HEK293 (cell line): ENCODE results near the gene FFAR4.

Experiments used
- KLF8 ChIP-seq: fragments of 450-650 bp; formaldehyde crosslinking; IDR thresholded peaks from 2 replicates; pipeline ENCODE4 v1.5.1; 2016; ENCODE audit warnings: missing biosample characterization, missing genetic modification characterization
- TF ChIP-seq, protein P1 (sequence below): fragments of 450-650 bp; formaldehyde crosslinking; IDR thresholded peaks from 2 replicates; pipeline ENCODE4 v1.5.1; 2017; ENCODE audit warnings: missing biosample characterization, missing genetic modification characterization
- TF ChIP-seq, protein P2 (sequence below): fragments of 450-650 bp; formaldehyde crosslinking; IDR thresholded peaks from 2 replicates; pipeline ENCODE4 v1.5.1; 2016; ENCODE audit warnings: missing biosample characterization, missing genetic modification characterization, borderline replicate concordance
- TF ChIP-seq, protein P3 (sequence below): fragments of 450-650 bp; formaldehyde crosslinking; IDR thresholded peaks from 2 replicates; pipeline ENCODE4 v1.5.1; 2016; ENCODE audit warnings: missing biosample characterization, missing genetic modification characterization
- TF ChIP-seq, protein P4 (sequence below): fragments of 450-650 bp; formaldehyde crosslinking; IDR thresholded peaks from 2 replicates; pipeline ENCODE4 v1.5.1; 2016; ENCODE audit warnings: missing biosample characterization, missing genetic modification characterization
- TF ChIP-seq, protein P5 (sequence below): fragments of 450-650 bp; formaldehyde crosslinking; IDR thresholded peaks from 2 replicates; pipeline ENCODE4 v1.5.1; 2016; ENCODE audit warnings: missing biosample characterization, missing genetic modification characterization

DNA sequence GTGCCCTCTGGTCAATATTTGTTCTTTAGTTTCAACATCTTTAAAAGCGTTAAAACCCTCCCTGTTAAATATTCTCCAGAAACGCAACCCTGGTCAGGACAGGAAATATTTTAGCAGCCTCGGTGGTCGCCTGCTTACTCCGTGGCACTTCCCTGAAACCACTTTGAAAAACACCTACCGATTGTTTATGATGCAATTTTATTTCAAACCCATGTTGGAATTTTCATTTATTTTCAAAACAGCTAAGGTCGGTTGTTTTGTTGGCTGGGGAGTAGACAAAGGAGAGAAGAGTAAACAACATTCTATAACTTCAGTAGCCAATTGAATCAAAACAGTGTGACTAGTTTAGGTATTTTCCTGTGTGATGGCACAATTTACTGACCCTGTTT is 35.3 kb downstream of the FFAR4 start:
- TF ChIP-seq KLF8, result no peak
- TF ChIP-seq, protein P1, sequence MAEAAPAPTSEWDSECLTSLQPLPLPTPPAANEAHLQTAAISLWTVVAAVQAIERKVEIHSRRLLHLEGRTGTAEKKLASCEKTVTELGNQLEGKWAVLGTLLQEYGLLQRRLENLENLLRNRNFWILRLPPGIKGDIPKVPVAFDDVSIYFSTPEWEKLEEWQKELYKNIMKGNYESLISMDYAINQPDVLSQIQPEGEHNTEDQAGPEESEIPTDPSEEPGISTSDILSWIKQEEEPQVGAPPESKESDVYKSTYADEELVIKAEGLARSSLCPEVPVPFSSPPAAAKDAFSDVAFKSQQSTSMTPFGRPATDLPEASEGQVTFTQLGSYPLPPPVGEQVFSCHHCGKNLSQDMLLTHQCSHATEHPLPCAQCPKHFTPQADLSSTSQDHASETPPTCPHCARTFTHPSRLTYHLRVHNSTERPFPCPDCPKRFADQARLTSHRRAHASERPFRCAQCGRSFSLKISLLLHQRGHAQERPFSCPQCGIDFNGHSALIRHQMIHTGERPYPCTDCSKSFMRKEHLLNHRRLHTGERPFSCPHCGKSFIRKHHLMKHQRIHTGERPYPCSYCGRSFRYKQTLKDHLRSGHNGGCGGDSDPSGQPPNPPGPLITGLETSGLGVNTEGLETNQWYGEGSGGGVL (tag by site-specific recombination), result no peak
- TF ChIP-seq, protein P2, sequence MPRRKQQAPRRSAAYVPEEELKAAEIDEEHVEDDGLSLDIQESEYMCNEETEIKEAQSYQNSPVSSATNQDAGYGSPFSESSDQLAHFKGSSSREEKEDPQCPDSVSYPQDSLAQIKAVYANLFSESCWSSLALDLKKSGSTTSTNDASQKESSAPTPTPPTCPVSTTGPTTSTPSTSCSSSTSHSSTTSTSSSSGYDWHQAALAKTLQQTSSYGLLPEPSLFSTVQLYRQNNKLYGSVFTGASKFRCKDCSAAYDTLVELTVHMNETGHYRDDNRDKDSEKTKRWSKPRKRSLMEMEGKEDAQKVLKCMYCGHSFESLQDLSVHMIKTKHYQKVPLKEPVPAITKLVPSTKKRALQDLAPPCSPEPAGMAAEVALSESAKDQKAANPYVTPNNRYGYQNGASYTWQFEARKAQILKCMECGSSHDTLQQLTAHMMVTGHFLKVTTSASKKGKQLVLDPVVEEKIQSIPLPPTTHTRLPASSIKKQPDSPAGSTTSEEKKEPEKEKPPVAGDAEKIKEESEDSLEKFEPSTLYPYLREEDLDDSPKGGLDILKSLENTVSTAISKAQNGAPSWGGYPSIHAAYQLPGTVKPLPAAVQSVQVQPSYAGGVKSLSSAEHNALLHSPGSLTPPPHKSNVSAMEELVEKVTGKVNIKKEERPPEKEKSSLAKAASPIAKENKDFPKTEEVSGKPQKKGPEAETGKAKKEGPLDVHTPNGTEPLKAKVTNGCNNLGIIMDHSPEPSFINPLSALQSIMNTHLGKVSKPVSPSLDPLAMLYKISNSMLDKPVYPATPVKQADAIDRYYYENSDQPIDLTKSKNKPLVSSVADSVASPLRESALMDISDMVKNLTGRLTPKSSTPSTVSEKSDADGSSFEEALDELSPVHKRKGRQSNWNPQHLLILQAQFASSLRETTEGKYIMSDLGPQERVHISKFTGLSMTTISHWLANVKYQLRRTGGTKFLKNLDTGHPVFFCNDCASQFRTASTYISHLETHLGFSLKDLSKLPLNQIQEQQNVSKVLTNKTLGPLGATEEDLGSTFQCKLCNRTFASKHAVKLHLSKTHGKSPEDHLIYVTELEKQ (tag by site-specific recombination), result no peak
- TF ChIP-seq, protein P3, sequence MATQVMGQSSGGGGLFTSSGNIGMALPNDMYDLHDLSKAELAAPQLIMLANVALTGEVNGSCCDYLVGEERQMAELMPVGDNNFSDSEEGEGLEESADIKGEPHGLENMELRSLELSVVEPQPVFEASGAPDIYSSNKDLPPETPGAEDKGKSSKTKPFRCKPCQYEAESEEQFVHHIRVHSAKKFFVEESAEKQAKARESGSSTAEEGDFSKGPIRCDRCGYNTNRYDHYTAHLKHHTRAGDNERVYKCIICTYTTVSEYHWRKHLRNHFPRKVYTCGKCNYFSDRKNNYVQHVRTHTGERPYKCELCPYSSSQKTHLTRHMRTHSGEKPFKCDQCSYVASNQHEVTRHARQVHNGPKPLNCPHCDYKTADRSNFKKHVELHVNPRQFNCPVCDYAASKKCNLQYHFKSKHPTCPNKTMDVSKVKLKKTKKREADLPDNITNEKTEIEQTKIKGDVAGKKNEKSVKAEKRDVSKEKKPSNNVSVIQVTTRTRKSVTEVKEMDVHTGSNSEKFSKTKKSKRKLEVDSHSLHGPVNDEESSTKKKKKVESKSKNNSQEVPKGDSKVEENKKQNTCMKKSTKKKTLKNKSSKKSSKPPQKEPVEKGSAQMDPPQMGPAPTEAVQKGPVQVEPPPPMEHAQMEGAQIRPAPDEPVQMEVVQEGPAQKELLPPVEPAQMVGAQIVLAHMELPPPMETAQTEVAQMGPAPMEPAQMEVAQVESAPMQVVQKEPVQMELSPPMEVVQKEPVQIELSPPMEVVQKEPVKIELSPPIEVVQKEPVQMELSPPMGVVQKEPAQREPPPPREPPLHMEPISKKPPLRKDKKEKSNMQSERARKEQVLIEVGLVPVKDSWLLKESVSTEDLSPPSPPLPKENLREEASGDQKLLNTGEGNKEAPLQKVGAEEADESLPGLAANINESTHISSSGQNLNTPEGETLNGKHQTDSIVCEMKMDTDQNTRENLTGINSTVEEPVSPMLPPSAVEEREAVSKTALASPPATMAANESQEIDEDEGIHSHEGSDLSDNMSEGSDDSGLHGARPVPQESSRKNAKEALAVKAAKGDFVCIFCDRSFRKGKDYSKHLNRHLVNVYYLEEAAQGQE (tag by site-specific recombination), result no peak
- TF ChIP-seq, protein P4, sequence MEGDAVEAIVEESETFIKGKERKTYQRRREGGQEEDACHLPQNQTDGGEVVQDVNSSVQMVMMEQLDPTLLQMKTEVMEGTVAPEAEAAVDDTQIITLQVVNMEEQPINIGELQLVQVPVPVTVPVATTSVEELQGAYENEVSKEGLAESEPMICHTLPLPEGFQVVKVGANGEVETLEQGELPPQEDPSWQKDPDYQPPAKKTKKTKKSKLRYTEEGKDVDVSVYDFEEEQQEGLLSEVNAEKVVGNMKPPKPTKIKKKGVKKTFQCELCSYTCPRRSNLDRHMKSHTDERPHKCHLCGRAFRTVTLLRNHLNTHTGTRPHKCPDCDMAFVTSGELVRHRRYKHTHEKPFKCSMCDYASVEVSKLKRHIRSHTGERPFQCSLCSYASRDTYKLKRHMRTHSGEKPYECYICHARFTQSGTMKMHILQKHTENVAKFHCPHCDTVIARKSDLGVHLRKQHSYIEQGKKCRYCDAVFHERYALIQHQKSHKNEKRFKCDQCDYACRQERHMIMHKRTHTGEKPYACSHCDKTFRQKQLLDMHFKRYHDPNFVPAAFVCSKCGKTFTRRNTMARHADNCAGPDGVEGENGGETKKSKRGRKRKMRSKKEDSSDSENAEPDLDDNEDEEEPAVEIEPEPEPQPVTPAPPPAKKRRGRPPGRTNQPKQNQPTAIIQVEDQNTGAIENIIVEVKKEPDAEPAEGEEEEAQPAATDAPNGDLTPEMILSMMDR (tag by site-specific recombination), result no peak
- TF ChIP-seq, protein P5, sequence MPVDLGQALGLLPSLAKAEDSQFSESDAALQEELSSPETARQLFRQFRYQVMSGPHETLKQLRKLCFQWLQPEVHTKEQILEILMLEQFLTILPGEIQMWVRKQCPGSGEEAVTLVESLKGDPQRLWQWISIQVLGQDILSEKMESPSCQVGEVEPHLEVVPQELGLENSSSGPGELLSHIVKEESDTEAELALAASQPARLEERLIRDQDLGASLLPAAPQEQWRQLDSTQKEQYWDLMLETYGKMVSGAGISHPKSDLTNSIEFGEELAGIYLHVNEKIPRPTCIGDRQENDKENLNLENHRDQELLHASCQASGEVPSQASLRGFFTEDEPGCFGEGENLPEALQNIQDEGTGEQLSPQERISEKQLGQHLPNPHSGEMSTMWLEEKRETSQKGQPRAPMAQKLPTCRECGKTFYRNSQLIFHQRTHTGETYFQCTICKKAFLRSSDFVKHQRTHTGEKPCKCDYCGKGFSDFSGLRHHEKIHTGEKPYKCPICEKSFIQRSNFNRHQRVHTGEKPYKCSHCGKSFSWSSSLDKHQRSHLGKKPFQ, result no peak
